Endothelial cell of umbilical vein (primary cell): ENCODE results near the gene SDHAF2. TPM values are rescaled to one million over a fixed set of nuclear protein-coding genes. Genes with fewer than 3 reads are reported as not detected.

Experiments used
- BruUV-seq: library from RNA; stranded (reverse); fragments of 400-500 nt; replicated peaks from 2 replicates; lab custom pipeline; 2021; lab: Mats Ljungman, UMichigan
- CTCF ChIA-PET: fragments of 300-600, 350-600 bp; sonication (Branson Sonifier 250); formaldehyde crosslinking; loops from one replicate; lab custom pipeline; 2021; ENCODE audit warnings: antibody characterized with exemption, inconsistent platforms; lab: Charles Lee
- POLR2A ChIA-PET: fragments of 300-600, 350-600 bp; sonication (Branson Sonifier 250); formaldehyde crosslinking; loops from one replicate; lab custom pipeline; 2021; ENCODE audit warnings: antibody characterized with exemption, inconsistent platforms; lab: Charles Lee
- DNase-seq: peaks from one replicate; pipeline ENCODE4 v3.0.0-alpha.2; 2011; ENCODE audit warnings: low read depth, low spot score
- FAIRE-seq: peaks from 2 replicates; lab custom pipeline; 2011; peaks lifted over from hg19 to GRCh38; lab: Jason Lieb, UNC
- H2AFZ ChIP-seq: 2 replicates; pipeline ENCODE4 v1.6.0; 2012; ENCODE audit warnings: low read depth, low read length, control low read depth, inconsistent platforms
- H3K27ac ChIP-seq: 2 replicates; pipeline ENCODE4 v1.5.1; 2011; ENCODE audit warnings: low read depth, mild to moderate bottlenecking, control low read depth, low read length, moderate library complexity; ENCODE audit not compliant: insufficient read depth
- H3K27me3 ChIP-seq, 2 experiments: 2 replicates each; pipeline versions ENCODE4 v1.6.0 to v1.6.1; 2011; ENCODE audit warnings: low read length in 2 of 2, mixed read lengths in 1 of 2; ENCODE audit not compliant: control insufficient read depth in 2 of 2, insufficient read depth in 2 of 2
- H3K36me3 ChIP-seq, 2 experiments: 2 replicates in 1 of 2; 3 replicates in 1 of 2; pipeline ENCODE4 v1.5.1; 2011; ENCODE audit warnings: low read length in 2 of 2, mild to moderate bottlenecking in 1 of 2, moderate library complexity in 1 of 2; ENCODE audit not compliant: control insufficient read depth in 2 of 2, insufficient read depth in 2 of 2; ENCODE audit errors: extremely low read depth in 1 of 2
- H3K4me1 ChIP-seq: 3 replicates; pipeline ENCODE4 v1.5.1; 2011; ENCODE audit warnings: mild to moderate bottlenecking, low read length; ENCODE audit not compliant: control insufficient read depth, insufficient read depth; ENCODE audit errors: extremely low read depth
- H3K4me2 ChIP-seq: 2 replicates; pipeline ENCODE4 v1.6.1; 2011; ENCODE audit warnings: low read length, control low read depth, mixed read lengths; ENCODE audit not compliant: insufficient read depth
- H3K4me3 ChIP-seq, 3 experiments: fragments of 200-600 bp in 1 of 3; sonication (generic), shearing (Covaris generic) in 1 of 3; replicated peaks in 1 of 3; 2 replicates each; pipeline ENCODE4 v1.5.1; 2011 to 2016; ENCODE audit warnings: control low read depth in 3 of 3, low read length in 3 of 3, mild to moderate bottlenecking in 2 of 3, inconsistent platforms in 1 of 3, low read depth in 1 of 3, moderate library complexity in 1 of 3; ENCODE audit not compliant: insufficient read depth in 1 of 3
- H3K79me2 ChIP-seq: 2 replicates; pipeline ENCODE4 v1.6.0; 2012; ENCODE audit warnings: low read length, inconsistent platforms; ENCODE audit not compliant: control insufficient read depth, insufficient read depth
- H3K9ac ChIP-seq: replicated peaks from 2 replicates; pipeline ENCODE3; 2011; ENCODE audit warnings: low read length, control low read depth; ENCODE audit not compliant: insufficient read depth; ENCODE audit errors: extremely low read depth
- H3K9me1 ChIP-seq: replicated peaks from 3 replicates; pipeline ENCODE4 v1.6.0; 2011; ENCODE audit warnings: mild to moderate bottlenecking, low read length; ENCODE audit not compliant: control insufficient read depth, insufficient read depth; ENCODE audit errors: extremely low read depth
- H3K9me3 ChIP-seq: replicated peaks from 2 replicates; pipeline ENCODE4 v1.5.1; 2012; ENCODE audit warnings: low read length, inconsistent platforms; ENCODE audit not compliant: control insufficient read depth, insufficient read depth
- H4K20me1 ChIP-seq: replicated peaks from 2 replicates; pipeline ENCODE3; 2011; ENCODE audit warnings: mild to moderate bottlenecking, low read length; ENCODE audit not compliant: control insufficient read depth, insufficient read depth; ENCODE audit errors: extremely low read depth
- EZH2 ChIP-seq: IDR thresholded peaks from 2 replicates; pipeline ENCODE4 v1.6.1; 2012; ENCODE audit warnings: borderline replicate concordance, low read depth, mild to moderate bottlenecking, moderate library complexity, low read length, inconsistent platforms; ENCODE audit not compliant: severe bottlenecking
- FOS ChIP-seq: IDR thresholded peaks from 2 replicates; pipeline ENCODE4 v1.6.1; 2011; ENCODE audit warnings: mild to moderate bottlenecking, low read length, moderate library complexity, borderline replicate concordance; ENCODE audit not compliant: insufficient read depth
- GATA2 ChIP-seq: IDR thresholded peaks from 2 replicates; pipeline ENCODE4 v1.7.0; 2011; ENCODE audit warnings: low read depth, mild to moderate bottlenecking, moderate library complexity, mixed read lengths, low read length; ENCODE audit not compliant: insufficient read length, insufficient read depth
- JUN ChIP-seq: IDR thresholded peaks from 2 replicates; pipeline ENCODE4 v1.6.1; 2011; ENCODE audit warnings: borderline replicate concordance, low read depth; ENCODE audit not compliant: insufficient read length, insufficient read depth
- MYC ChIP-seq: IDR thresholded peaks from one replicate; pipeline ENCODE4 v1.6.1; 2011; ENCODE audit warnings: mild to moderate bottlenecking, low read depth, low read length
- POLR2A ChIP-seq: IDR thresholded peaks from 2 replicates; pipeline ENCODE4 v1.6.1; 2012; ENCODE audit warnings: low read depth, mild to moderate bottlenecking, control low read depth, low read length
- POLR2AphosphoS5 ChIP-seq: IDR thresholded peaks from 2 replicates; pipeline ENCODE4 v1.6.1; 2012; ENCODE audit warnings: low read depth, mild to moderate bottlenecking, control low read depth, low read length, moderate library complexity; ENCODE audit not compliant: insufficient read depth
- dilution Hi-C: fragments of 300-500 bp; cut with MboI; formaldehyde crosslinking; loops from one replicate; pipeline ENCODE4 v1.15.0; 2019; ENCODE audit warnings: low sequenced_read_pairs; ENCODE audit not compliant: extremely low pct_ligation_motif_present
- intact Hi-C: fragments of 100-400 bp; cut with micrococcal nuclease; formaldehyde crosslinking; loops from one replicate; pipeline ENCODE4 v1.10.0; 2022
- polyA plus RNA-seq, 4 experiments: library from polyadenylated mRNA; depleted of rRNA in 3 of 4; stranded (reverse) in 3 of 4; unstranded in 1 of 4; fragments of >200 nt; gene quantifications; 2 replicates each; pipeline versions ENCODE4 v1.2.1 to v1.2.3, GENCODE V29; 2011 to 2012; ENCODE audit warnings: missing spikeins in 1 of 4
- total RNA-seq: library from RNA; stranded (reverse); gene quantifications from 2 replicates; pipeline ENCODE4 v1.2.3, GENCODE V29; 2021
- TF ChIP-seq, protein P1 (sequence below): IDR thresholded peaks from 2 replicates; pipeline ENCODE4 v1.6.1; 2011; ENCODE audit not compliant: insufficient read depth, insufficient read length
- TF ChIP-seq, protein P2 (sequence below), 2 donors: IDR thresholded peaks; 1 replicate in 1 of 2; 2 replicates in 1 of 2; pipeline ENCODE4 v1.5.1; 2011; ENCODE audit warnings: low read length in 2 of 2, mild to moderate bottlenecking in 2 of 2, moderate library complexity in 2 of 2, control low read depth in 1 of 2, inconsistent platforms in 1 of 2, low read depth in 1 of 2; ENCODE audit not compliant: insufficient read depth in 1 of 2; ENCODE audit errors: extremely low read depth in 1 of 2

The SDHAF2 gene
- total and polyA plus RNA-seq, 2 donors (not counting 3 experiments of a cell fraction or from before 2014, with no cell fraction given), result 44.5 to 128 TPM

DNA sequence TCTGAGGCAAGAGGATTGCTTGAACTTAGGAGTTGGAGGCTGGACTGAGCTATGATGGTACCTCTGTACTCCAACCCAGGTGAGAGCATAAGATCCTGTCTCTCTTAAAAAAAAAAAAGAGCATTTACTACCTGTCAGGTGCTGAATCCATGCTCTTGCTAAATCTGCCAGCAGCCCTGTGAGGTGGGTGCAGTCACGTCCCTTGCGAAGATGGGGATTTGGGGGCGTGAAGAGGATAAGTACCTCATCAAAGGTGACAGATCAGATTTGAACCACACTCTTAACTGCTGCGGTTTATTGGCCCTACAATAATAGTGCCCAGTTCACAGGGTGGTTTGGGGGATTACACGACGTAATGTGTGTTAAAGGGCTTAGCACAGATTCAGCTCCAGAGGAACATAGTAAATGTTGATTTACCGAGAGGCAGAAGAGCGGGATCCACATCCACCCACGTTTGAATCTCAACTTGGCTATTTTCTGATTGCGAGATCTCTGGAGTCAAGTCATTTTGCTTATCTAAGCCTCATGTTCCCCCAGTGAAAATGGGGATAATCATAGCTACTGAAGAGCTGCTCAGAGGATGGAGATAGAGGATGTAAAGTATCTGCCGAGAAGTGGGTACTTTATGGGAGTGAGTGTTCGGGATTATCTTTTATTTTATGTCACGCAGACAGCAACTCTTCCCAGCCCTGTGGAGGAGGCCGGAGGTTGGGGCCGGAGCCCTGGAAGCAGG is 50.5 kb downstream of the SDHAF2 start:
- CTCF ChIA-PET, result interaction anchor here (1.1 to 11.5 kb wide), 4 partner anchors 29 to 158 kb away, joined by 4 to 221 read pairs (median 5); partner anchors contain the start of gene LRRC10B
- Histone ChIP-seq H3K79me2 (no peaks in the 10 kb centered on the region), H3K27ac (no peak overlapping the region), H3K36me3 (no peaks in the 10 kb centered on the region), H4K20me1 (no peaks in the 10 kb centered on the region), H3K9me3 (no peaks in the 10 kb centered on the region), H3K4me1 (no peaks in the 10 kb centered on the region), H2AFZ (no peak overlapping the region), H3K9ac (no peak overlapping the region), H3K9me1 (no peaks in the 10 kb centered on the region), H3K4me3 (no peak overlapping the region), H3K27me3 (no peaks in the 10 kb centered on the region), H3K4me2 (no peak overlapping the region)
- TF ChIP-seq, protein P1, sequence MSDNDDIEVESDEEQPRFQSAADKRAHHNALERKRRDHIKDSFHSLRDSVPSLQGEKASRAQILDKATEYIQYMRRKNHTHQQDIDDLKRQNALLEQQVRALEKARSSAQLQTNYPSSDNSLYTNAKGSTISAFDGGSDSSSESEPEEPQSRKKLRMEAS, result no peak
- TF ChIP-seq EZH2 (no peak), JUN (no peak), GATA2 (no peak), MYC (no peak), FOS (no peak), POLR2A (no peak), POLR2AphosphoS5 (no peak)
- TF ChIP-seq, protein P2, sequence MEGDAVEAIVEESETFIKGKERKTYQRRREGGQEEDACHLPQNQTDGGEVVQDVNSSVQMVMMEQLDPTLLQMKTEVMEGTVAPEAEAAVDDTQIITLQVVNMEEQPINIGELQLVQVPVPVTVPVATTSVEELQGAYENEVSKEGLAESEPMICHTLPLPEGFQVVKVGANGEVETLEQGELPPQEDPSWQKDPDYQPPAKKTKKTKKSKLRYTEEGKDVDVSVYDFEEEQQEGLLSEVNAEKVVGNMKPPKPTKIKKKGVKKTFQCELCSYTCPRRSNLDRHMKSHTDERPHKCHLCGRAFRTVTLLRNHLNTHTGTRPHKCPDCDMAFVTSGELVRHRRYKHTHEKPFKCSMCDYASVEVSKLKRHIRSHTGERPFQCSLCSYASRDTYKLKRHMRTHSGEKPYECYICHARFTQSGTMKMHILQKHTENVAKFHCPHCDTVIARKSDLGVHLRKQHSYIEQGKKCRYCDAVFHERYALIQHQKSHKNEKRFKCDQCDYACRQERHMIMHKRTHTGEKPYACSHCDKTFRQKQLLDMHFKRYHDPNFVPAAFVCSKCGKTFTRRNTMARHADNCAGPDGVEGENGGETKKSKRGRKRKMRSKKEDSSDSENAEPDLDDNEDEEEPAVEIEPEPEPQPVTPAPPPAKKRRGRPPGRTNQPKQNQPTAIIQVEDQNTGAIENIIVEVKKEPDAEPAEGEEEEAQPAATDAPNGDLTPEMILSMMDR (IDR thresholded peaks at IDR 0.05; ENCODE audit: extremely low read depth in 1 of 2, insufficient read depth in 1 of 2, low read depth in 1 of 2, low read length in 2 of 2), result no peak
- no TSS peak for BruUV-seq
- no peak for FAIRE-seq
- intact Hi-C loops (no loop called here), dilution Hi-C loops (no loop called here)
- POLR2A ChIA-PET, result no interaction called here
- DNase-seq, result no peak
